ENCODE results near the gene PRR5L.

Gene PRR5L

DNA sequence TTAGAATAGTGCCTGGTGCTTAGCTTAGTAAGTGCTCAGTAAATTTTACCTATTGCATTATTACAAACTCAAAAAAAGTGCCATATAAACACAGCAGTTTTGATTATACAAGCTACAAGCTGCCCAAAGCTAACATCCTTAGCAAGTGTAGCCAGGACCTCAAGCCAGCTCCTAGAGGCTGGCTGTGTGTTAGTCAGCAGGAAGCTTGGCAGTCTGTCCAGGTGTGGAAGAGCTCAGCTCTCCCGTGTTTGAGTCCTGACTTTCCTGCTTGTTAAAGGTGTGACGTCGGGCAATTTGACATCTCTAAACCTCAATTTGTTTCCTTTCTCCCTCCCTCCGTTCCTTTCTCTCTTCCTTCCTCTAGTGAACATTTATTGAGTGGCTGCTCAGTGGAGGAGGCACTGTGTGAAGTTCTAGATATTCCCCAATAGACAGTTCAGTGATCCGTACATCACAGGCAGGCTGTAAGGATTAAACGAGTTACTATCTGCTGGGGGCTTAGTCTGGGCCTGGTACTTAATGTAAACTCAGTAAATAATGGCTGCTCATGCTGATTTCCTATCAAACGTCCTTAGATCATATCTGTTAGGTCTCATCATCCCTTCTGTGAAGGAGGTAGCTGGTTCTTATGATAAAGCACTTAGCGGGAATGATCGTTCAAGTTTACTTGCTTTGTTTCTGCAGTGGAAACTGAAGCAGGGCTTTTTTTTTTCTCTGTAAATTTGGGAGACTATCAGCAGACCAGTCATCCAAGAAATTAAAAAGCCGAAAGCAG, 68.7 kb downstream of the PRR5L start:
- Histone ChIP-seq H3K4me3 (ENCODE audit: low read length in 2 of 2) (no peak overlapping the region), H3K9ac (ENCODE audit: low read depth, low read length, poor library complexity) (no peak overlapping the region), H4K8ac (ENCODE audit: low read depth, low read length) (no peak overlapping the region), H3K4me2 (ENCODE audit: insufficient read depth, low read length, poor library complexity, severe bottlenecking) (no peak overlapping the region), H3K9me3 (replicated peaks in 1 of 2; ENCODE audit: control insufficient read depth in 2 of 2, insufficient read depth in 1 of 2, low read depth in 1 of 2, low read length in 2 of 2) (no peaks in the 10 kb centered on the region), H4K91ac (ENCODE audit: low read depth, low read length, poor library complexity) (no peak overlapping the region), H2BK5ac (ENCODE audit: low read length) (no peak overlapping the region), H3K4ac (ENCODE audit: low read length) (no peak overlapping the region), H2BK15ac (ENCODE audit: low read length) (no peak overlapping the region), H3K4me1 (ENCODE audit: control insufficient read depth in 2 of 2, insufficient read depth in 1 of 2, low read depth in 1 of 2, low read length in 2 of 2) (peaks cover 19 to 22% of the 10 kb centered on the region in 2 donors), H2AK5ac (ENCODE audit: low read depth, low read length) (no peak overlapping the region), H3K27ac (replicated peaks; ENCODE audit: low read length) (no peak overlapping the region), H3K18ac (ENCODE audit: low read length) (no peak overlapping the region), H2BK120ac (ENCODE audit: low read depth, low read length) (no peak overlapping the region), H3K23ac (ENCODE audit: low read depth, low read length, poor library complexity) (no peak overlapping the region), H3K79me1 (ENCODE audit: low read depth, low read length) (no peaks in the 10 kb centered on the region), H3K36me3 (replicated peaks in 1 of 2; ENCODE audit: control insufficient read depth in 2 of 2, insufficient read depth in 2 of 2, low read length in 2 of 2) (no peaks in the 10 kb centered on the region), H3K27me3 (ENCODE audit: control insufficient read depth in 3 of 3, insufficient read depth in 3 of 3, low read depth in 1 of 3, low read length in 3 of 3) (no peaks in the 10 kb centered on the region), H3K14ac (ENCODE audit: low read length) (no peak overlapping the region), H2BK12ac (ENCODE audit: low read length) (no peak overlapping the region), H2AFZ (ENCODE audit: low read length) (no peak overlapping the region)
- WGBS, 2 donors (ENCODE audit: extremely low coverage in 2 of 2, insufficient read length in 2 of 2, insufficient replicate concordance in 1 of 2) = no CpG with 5 or more reads among the region's 10 CpGs
- no peak for DNase-seq (ENCODE audit: low spot score)

DNA sequence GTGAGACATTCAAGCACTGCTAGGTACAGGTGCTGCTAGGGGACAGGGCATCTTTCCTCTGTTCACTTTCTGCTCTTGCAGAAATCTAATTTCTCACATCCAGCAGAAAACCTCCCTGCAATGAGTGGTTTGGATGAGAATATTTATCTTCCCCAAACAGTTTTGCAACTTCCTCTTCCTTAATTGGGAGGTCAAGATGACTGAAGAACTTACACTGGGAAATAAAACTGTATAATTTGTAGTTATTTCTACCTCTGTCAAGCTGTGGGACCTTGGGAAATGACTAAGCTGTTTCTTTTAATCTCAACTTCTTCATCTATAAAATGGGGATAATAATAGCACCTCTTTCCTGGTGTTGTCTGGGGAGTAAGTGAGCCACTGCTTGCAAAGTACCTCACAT, 69.8 kb downstream of the PRR5L start:
- H2BK15ac ChIP-seq (ENCODE audit: low read length) = no peak overlapping the region
- no peak overlapping the region for H3K4me3 ChIP-seq (ENCODE audit: low read length in 2 of 2)
- no peak for DNase-seq (ENCODE audit: low spot score)
- H2BK12ac ChIP-seq (ENCODE audit: low read length) = no peak overlapping the region
- H4K8ac ChIP-seq (ENCODE audit: low read depth, low read length) = no peak overlapping the region
- H3K27ac ChIP-seq (replicated peaks; ENCODE audit: low read length) = no peak overlapping the region
- H3K14ac ChIP-seq (ENCODE audit: low read length) = no peak overlapping the region
- H2BK120ac ChIP-seq (ENCODE audit: low read depth, low read length) = no peak overlapping the region
- H3K23ac ChIP-seq (ENCODE audit: low read depth, low read length, poor library complexity) = no peak overlapping the region
- H3K27me3 ChIP-seq (ENCODE audit: control insufficient read depth in 3 of 3, insufficient read depth in 3 of 3, low read depth in 1 of 3, low read length in 3 of 3) = no peaks in the 10 kb centered on the region
- no peak overlapping the region for H2AK5ac ChIP-seq (ENCODE audit: low read depth, low read length)
- H3K4ac ChIP-seq (ENCODE audit: low read length) = no peak overlapping the region
- no peaks in the 10 kb centered on the region for H3K36me3 ChIP-seq (replicated peaks in 1 of 2; ENCODE audit: control insufficient read depth in 2 of 2, insufficient read depth in 2 of 2, low read length in 2 of 2)
- peaks cover 19 to 22% of the 10 kb centered on the region in 2 donors for H3K4me1 ChIP-seq (ENCODE audit: control insufficient read depth in 2 of 2, insufficient read depth in 1 of 2, low read depth in 1 of 2, low read length in 2 of 2)
- H2AFZ ChIP-seq (ENCODE audit: low read length) = no peak overlapping the region
- H3K18ac ChIP-seq (ENCODE audit: low read length) = no peak overlapping the region
- no peaks in the 10 kb centered on the region for H3K79me1 ChIP-seq (ENCODE audit: low read depth, low read length)
- no peak overlapping the region for H3K4me2 ChIP-seq (ENCODE audit: insufficient read depth, low read length, poor library complexity, severe bottlenecking)
- no peak overlapping the region for H3K9ac ChIP-seq (ENCODE audit: low read depth, low read length, poor library complexity)
- no peak overlapping the region for H2BK5ac ChIP-seq (ENCODE audit: low read length)
- no peak overlapping the region for H4K91ac ChIP-seq (ENCODE audit: low read depth, low read length, poor library complexity)
- no peaks in the 10 kb centered on the region for H3K9me3 ChIP-seq (replicated peaks in 1 of 2; ENCODE audit: control insufficient read depth in 2 of 2, insufficient read depth in 1 of 2, low read depth in 1 of 2, low read length in 2 of 2)

DNA sequence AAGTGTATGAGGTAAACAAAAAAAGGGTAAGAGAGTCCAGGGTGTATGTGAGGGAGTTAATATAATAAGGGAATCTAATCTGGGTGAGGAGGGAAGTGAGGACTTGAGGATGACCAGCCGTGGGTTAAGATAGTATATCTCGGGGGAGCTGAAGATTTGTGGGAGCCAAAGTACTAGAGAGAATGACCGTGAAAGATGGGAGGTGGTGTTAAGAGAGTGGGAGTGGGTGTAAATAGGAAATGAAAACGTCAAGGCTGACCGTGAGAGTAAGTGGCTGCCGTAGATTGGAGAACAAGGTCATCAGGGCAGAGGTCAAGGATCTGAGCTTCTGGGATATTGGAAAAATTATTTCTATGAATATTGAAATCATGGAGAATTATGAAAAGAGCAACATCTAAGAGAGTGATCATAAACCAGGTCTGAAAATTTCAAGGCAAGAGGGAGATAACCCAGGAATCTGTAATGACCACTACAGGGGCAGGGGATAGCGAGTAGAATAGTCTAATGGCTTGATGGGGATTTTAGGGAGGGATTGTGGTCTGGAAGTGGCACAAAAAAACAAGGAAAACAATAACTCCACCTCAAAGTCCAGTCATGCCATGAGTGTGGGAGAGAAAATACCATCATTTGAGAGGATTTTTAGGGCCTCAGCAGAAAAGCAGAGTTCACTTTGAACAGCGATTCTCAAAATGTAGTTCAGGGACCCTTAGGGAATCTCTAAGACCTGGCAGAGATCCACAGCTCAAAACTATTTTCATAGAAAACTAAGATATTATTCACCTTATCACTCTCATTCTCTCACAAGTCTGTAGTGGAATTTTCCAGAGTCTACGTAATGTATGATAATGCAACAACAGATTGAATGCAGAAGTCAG, 72.0 kb downstream of the PRR5L start:
- DNase-seq (ENCODE audit: low spot score) = no peak

DNA sequence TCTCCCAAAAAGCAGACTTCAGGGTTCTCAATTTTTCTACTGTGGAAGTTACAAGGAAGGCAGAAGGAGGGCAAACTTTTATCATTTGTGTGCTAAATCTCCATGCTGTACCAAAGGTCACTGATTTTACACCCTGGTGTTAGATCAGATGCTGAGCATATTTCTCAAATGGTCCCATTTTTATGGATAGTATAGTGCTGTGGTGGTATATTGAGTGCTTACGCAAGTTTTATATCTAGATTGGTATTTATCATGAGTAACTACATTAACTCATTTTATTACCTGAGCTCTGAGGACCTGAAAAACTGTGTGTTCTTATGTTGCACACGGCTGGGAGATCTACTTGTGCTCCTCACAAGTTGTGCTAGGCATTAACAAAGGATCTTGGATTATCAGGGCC, 75.1 kb downstream of the PRR5L start:
- no peak overlapping the region for H4K8ac ChIP-seq (ENCODE audit: low read depth, low read length)

More for the DNA sequence above, 72.0 kb downstream of the PRR5L start:
- Histone ChIP-seq H3K4me1 (ENCODE audit: control insufficient read depth in 2 of 2, insufficient read depth in 1 of 2, low read depth in 1 of 2, low read length in 2 of 2) (peaks cover 11 to 16% of the 10 kb centered on the region in 2 donors), H2BK12ac (ENCODE audit: low read length) (no peak overlapping the region), H3K27me3 (ENCODE audit: control insufficient read depth in 3 of 3, insufficient read depth in 3 of 3, low read depth in 1 of 3, low read length in 3 of 3) (no peaks in the 10 kb centered on the region), H2BK15ac (ENCODE audit: low read length) (no peak overlapping the region), H3K23ac (ENCODE audit: low read depth, low read length, poor library complexity) (no peak overlapping the region), H3K9ac (ENCODE audit: low read depth, low read length, poor library complexity) (no peak overlapping the region), H3K27ac (replicated peaks; ENCODE audit: low read length) (no peak overlapping the region), H3K4me2 (ENCODE audit: insufficient read depth, low read length, poor library complexity, severe bottlenecking) (no peak overlapping the region), H2AFZ (ENCODE audit: low read length) (no peak overlapping the region), H3K4me3 (ENCODE audit: low read length in 2 of 2) (no peak overlapping the region), H4K91ac (ENCODE audit: low read depth, low read length, poor library complexity) (no peak overlapping the region), H3K36me3 (replicated peaks in 1 of 2; ENCODE audit: control insufficient read depth in 2 of 2, insufficient read depth in 2 of 2, low read length in 2 of 2) (no peaks in the 10 kb centered on the region), H3K14ac (ENCODE audit: low read length) (no peak overlapping the region), H3K79me1 (ENCODE audit: low read depth, low read length) (no peaks in the 10 kb centered on the region), H3K18ac (ENCODE audit: low read length) (no peak overlapping the region), H3K9me3 (replicated peaks in 1 of 2; ENCODE audit: control insufficient read depth in 2 of 2, insufficient read depth in 1 of 2, low read depth in 1 of 2, low read length in 2 of 2) (no peaks in the 10 kb centered on the region), H2BK5ac (ENCODE audit: low read length) (no peak overlapping the region), H3K4ac (ENCODE audit: low read length) (no peak overlapping the region), H2BK120ac (ENCODE audit: low read depth, low read length) (no peak overlapping the region), H4K8ac (ENCODE audit: low read depth, low read length) (no peak overlapping the region), H2AK5ac (ENCODE audit: low read depth, low read length) (no peak overlapping the region)
- 100% methylated on average over 1 to 3 of the region's 9 CpGs for WGBS, 2 donors (ENCODE audit: extremely low coverage in 2 of 2, insufficient read length in 2 of 2, insufficient replicate concordance in 1 of 2)

More for the DNA sequence above, 75.1 kb downstream of the PRR5L start:
- no peak overlapping the region for H2BK12ac ChIP-seq (ENCODE audit: low read length)
- no peak overlapping the region for H3K23ac ChIP-seq (ENCODE audit: low read depth, low read length, poor library complexity)
- no peak overlapping the region for H2AFZ ChIP-seq (ENCODE audit: low read length)
- no peak overlapping the region for H2BK15ac ChIP-seq (ENCODE audit: low read length)
- DNase-seq (ENCODE audit: low spot score) = no peak
- H2BK120ac ChIP-seq (ENCODE audit: low read depth, low read length) = no peak overlapping the region
- peaks cover 7 to 15% of the 10 kb centered on the region in 2 donors for H3K4me1 ChIP-seq (ENCODE audit: control insufficient read depth in 2 of 2, insufficient read depth in 1 of 2, low read depth in 1 of 2, low read length in 2 of 2)
- H4K91ac ChIP-seq (ENCODE audit: low read depth, low read length, poor library complexity) = no peak overlapping the region
- no peaks in the 10 kb centered on the region for H3K36me3 ChIP-seq (replicated peaks in 1 of 2; ENCODE audit: control insufficient read depth in 2 of 2, insufficient read depth in 2 of 2, low read length in 2 of 2)
- no peak overlapping the region for H3K4ac ChIP-seq (ENCODE audit: low read length)
- no CpG with 5 or more reads among the region's 2 CpGs for WGBS, 2 donors (ENCODE audit: extremely low coverage in 2 of 2, insufficient read length in 2 of 2, insufficient replicate concordance in 1 of 2)
- no peak overlapping the region for H3K4me3 ChIP-seq (ENCODE audit: low read length in 2 of 2)
- H3K79me1 ChIP-seq (ENCODE audit: low read depth, low read length) = no peaks in the 10 kb centered on the region
- no peak overlapping the region for H2BK5ac ChIP-seq (ENCODE audit: low read length)
- H3K9me3 ChIP-seq (replicated peaks in 1 of 2; ENCODE audit: control insufficient read depth in 2 of 2, insufficient read depth in 1 of 2, low read depth in 1 of 2, low read length in 2 of 2) = no peaks in the 10 kb centered on the region
- no peak overlapping the region for H3K27ac ChIP-seq (replicated peaks; ENCODE audit: low read length)
- H3K4me2 ChIP-seq (ENCODE audit: insufficient read depth, low read length, poor library complexity, severe bottlenecking) = no peak overlapping the region
- H3K9ac ChIP-seq (ENCODE audit: low read depth, low read length, poor library complexity) = no peak overlapping the region
- no peak overlapping the region for H2AK5ac ChIP-seq (ENCODE audit: low read depth, low read length)
- no peaks in the 10 kb centered on the region for H3K27me3 ChIP-seq (ENCODE audit: control insufficient read depth in 3 of 3, insufficient read depth in 3 of 3, low read depth in 1 of 3, low read length in 3 of 3)
- no peak overlapping the region for H3K18ac ChIP-seq (ENCODE audit: low read length)
- no peak overlapping the region for H3K14ac ChIP-seq (ENCODE audit: low read length)
